Activated gamma-delta T cell treated with Interleukin-2 at 50 U/mL for 16 hours (primary cell): ENCODE results near the gene PDCL3.

Source experiments
- DNase-seq: peaks from one replicate; pipeline ENCODE4 v3.0.0-alpha.2; 2020

The PDCL3 gene

GRCh38 chr2:100613719-100614118 is 50.9 kb downstream of the PDCL3 start:
- DNase-seq: no peak

GRCh38 chr2:100614455-100615000 is 51.7 kb downstream of the PDCL3 start:
- DNase-seq: no peak

GRCh38 chr2:100615471-100615870 is 52.7 kb downstream of the PDCL3 start:
- DNase-seq: no peak

GRCh38 chr2:100615886-100616285 is 53.1 kb downstream of the PDCL3 start:
- DNase-seq: no peak

- no peak for DNase-seq
Observed at GRCh38 chr2:100616841-100617390, 54.1 kb downstream of the PDCL3 start.

GRCh38 chr2:100619951-100620350 is 57.2 kb downstream of the PDCL3 start:
- DNase-seq: no peak

GRCh38 chr2:100620481-100620880 is 57.7 kb downstream of the PDCL3 start:
- no peak for DNase-seq

- no peak for DNase-seq
Observed at GRCh38 chr2:100621371-100621951, 58.7 kb downstream of the PDCL3 start.

- no peak for DNase-seq
Observed at GRCh38 chr2:100623033-100623715, 60.4 kb downstream of the PDCL3 start.

GRCh38 chr2:100623930-100624329 is 61.1 kb downstream of the PDCL3 start:
- DNase-seq: no peak

- DNase-seq: no peak
Observed at GRCh38 chr2:100624536-100624935, 61.7 kb downstream of the PDCL3 start.

- no peak for DNase-seq
Observed at GRCh38 chr2:100625717-100626116, 62.9 kb downstream of the PDCL3 start.
